ENCODE data around the gene HNRNPA3. TPM values are rescaled to one million over a fixed set of nuclear protein-coding genes. Genes with fewer than 3 reads are reported as not detected.
"Not testable (repeated sequence)": the region's sequence is repeated elsewhere in the genome, so short reads cannot be mapped to it uniquely, and the experiment has no call there.

HNRNPA3 gene
- total RNA-seq, 1 donor from 2014 or later = 136 TPM

DNA sequence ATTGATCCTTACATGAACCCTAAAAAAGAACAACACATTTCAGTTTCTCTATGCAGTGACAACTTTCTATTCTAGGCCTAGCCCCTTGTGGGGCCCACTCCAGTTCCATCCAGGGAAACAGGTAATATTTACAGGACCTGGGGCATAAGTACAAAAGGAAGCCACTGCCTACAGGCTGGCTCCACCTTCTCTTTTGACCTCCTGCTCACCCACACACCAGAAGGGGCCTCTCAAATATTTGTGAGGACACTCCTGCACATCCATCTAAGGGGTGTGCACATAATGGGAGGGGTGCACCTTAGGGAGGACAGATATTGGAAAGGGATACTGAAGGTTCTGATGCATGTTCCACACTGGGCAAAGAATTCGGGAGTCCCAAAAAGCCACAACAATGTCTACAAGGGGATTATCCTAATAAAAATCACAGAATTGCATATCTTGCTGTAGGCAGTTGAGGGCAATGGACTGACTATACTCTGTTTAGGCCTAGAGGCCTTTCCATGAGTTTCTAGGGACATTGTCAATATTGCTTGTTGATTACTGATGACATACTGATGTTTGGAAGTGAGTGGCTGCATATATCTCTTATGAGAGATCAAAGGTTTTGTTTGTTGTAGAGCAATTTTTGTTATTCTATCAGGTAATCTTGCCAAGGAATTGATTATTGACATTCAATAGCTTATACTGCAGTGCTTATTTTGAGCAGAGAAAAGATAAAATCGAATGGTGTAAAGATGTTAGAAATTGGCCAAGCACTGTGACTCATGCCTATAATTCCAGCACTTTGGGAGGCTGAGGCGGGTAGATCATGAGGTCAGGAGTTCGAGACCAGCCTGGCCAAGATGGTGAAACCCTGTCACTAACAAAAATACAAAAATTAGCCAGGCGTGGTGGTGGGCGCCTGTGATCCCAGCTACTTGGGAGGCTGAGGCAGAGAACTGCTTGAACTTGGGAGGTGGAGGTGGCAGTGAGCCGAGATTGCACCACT is 23.8 kb upstream of the HNRNPA3 start:
- no peak overlapping the region for H3K27ac Mint-ChIP-seq (ENCODE audit: unreplicated experiment)
- peaks cover 9% of the 10 kb centered on the region for H3K4me1 Mint-ChIP-seq (ENCODE audit: unreplicated experiment)
- H3K9me3 Mint-ChIP-seq (ENCODE audit: unreplicated experiment) = no peaks in the 10 kb centered on the region
- no peaks in the 10 kb centered on the region for H3K27me3 Mint-ChIP-seq (ENCODE audit: unreplicated experiment)
- no peak overlapping the region for H3K4me3 Mint-ChIP-seq (ENCODE audit: unreplicated experiment)
- H3K36me3 Mint-ChIP-seq (ENCODE audit: unreplicated experiment) = no peaks in the 10 kb centered on the region
- DNase-seq (ENCODE audit: extremely low spot score, unreplicated experiment) = no peak
- TF ChIP-seq, protein P1, sequence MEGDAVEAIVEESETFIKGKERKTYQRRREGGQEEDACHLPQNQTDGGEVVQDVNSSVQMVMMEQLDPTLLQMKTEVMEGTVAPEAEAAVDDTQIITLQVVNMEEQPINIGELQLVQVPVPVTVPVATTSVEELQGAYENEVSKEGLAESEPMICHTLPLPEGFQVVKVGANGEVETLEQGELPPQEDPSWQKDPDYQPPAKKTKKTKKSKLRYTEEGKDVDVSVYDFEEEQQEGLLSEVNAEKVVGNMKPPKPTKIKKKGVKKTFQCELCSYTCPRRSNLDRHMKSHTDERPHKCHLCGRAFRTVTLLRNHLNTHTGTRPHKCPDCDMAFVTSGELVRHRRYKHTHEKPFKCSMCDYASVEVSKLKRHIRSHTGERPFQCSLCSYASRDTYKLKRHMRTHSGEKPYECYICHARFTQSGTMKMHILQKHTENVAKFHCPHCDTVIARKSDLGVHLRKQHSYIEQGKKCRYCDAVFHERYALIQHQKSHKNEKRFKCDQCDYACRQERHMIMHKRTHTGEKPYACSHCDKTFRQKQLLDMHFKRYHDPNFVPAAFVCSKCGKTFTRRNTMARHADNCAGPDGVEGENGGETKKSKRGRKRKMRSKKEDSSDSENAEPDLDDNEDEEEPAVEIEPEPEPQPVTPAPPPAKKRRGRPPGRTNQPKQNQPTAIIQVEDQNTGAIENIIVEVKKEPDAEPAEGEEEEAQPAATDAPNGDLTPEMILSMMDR (IDR thresholded peaks at IDR 0.05) = no peak

DNA sequence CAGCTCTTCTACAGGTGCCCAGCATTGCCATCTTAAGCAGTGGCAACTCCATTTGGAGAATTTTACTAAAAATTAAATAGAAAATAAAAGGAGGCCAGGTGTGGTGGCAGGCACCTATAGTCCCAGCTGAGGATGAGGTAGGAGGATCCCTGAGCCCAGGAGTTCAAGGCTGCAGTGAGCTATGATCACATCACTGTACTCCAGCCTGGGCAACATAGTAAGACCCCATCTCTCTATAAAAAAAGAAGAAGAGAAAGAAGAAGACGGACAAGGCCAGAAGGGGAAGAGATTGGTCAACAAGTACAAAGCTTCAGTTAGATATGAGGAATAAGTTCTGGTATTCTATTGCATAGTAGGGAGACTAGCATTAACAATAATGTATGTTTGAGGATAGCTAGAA is 21.7 kb upstream of the HNRNPA3 start:
- no peak overlapping the region for H3K27ac Mint-ChIP-seq (ENCODE audit: unreplicated experiment)
- TF ChIP-seq, protein P1 (IDR thresholded peaks at IDR 0.05) = no peak
- H3K36me3 Mint-ChIP-seq (ENCODE audit: unreplicated experiment) = no peaks in the 10 kb centered on the region
- no peaks in the 10 kb centered on the region for H3K9me3 Mint-ChIP-seq (ENCODE audit: unreplicated experiment)
- no peak for DNase-seq (ENCODE audit: extremely low spot score, unreplicated experiment)
- peaks cover 9% of the 10 kb centered on the region for H3K4me1 Mint-ChIP-seq (ENCODE audit: unreplicated experiment)
- H3K27me3 Mint-ChIP-seq (ENCODE audit: unreplicated experiment) = no peaks in the 10 kb centered on the region
- H3K4me3 Mint-ChIP-seq (ENCODE audit: unreplicated experiment) = no peak overlapping the region

DNA sequence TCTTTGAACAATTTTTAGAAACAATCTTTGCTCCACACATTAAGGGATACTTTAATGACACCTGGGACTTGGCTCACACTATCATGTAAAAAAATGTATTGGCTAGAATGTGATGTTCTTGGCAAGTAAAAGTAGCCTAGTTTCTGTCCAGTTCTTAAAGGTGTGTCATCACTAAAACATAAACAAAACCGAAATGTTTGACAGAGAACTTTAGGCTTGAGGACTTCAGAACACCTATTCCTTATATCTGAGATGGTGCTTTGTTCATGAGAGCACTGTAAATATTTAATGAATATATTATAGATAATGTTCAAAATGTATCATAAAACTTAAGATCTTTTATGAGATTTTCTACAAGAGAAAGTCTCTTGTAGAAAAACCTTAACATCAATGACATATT is 19.8 kb upstream of the HNRNPA3 start:
- Mint-ChIP-seq H3K27ac (ENCODE audit: unreplicated experiment) (no peak overlapping the region), H3K4me3 (ENCODE audit: unreplicated experiment) (no peak overlapping the region), H3K27me3 (ENCODE audit: unreplicated experiment) (no peaks in the 10 kb centered on the region), H3K36me3 (ENCODE audit: unreplicated experiment) (no peaks in the 10 kb centered on the region), H3K9me3 (ENCODE audit: unreplicated experiment) (no peaks in the 10 kb centered on the region), H3K4me1 (ENCODE audit: unreplicated experiment) (peaks cover 3% of the 10 kb centered on the region)
- DNase-seq (ENCODE audit: extremely low spot score, unreplicated experiment) = no peak
- TF ChIP-seq, protein P1 (IDR thresholded peaks at IDR 0.05) = no peak

DNA sequence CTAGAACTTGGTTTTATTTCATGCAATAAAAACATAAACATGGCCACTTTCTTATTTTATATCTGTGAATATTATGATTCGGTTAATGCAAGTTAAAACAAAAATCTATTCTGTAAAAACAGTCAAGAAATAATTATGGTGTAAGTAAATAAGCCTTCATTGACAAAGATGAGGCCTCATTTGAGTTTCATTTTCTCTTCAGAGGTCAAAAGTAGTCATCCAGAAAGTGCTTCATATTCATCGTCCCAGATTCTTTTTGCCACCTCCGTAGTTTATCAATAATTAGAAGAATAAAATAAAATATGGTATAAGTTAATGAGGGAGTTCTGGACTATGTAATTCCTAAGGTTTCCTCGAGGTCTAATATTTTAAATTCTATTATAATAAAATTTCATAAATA is 19.4 kb upstream of the HNRNPA3 start:
- H3K4me3 Mint-ChIP-seq (ENCODE audit: unreplicated experiment) = no peak overlapping the region
- TF ChIP-seq, protein P1 (IDR thresholded peaks at IDR 0.05) = no peak
- no peaks in the 10 kb centered on the region for H3K9me3 Mint-ChIP-seq (ENCODE audit: unreplicated experiment)
- no peaks in the 10 kb centered on the region for H3K27me3 Mint-ChIP-seq (ENCODE audit: unreplicated experiment)
- DNase-seq (ENCODE audit: extremely low spot score, unreplicated experiment) = no peak
- H3K4me1 Mint-ChIP-seq (ENCODE audit: unreplicated experiment) = no peaks in the 10 kb centered on the region
- H3K36me3 Mint-ChIP-seq (ENCODE audit: unreplicated experiment) = no peaks in the 10 kb centered on the region
- no peak overlapping the region for H3K27ac Mint-ChIP-seq (ENCODE audit: unreplicated experiment)

DNA sequence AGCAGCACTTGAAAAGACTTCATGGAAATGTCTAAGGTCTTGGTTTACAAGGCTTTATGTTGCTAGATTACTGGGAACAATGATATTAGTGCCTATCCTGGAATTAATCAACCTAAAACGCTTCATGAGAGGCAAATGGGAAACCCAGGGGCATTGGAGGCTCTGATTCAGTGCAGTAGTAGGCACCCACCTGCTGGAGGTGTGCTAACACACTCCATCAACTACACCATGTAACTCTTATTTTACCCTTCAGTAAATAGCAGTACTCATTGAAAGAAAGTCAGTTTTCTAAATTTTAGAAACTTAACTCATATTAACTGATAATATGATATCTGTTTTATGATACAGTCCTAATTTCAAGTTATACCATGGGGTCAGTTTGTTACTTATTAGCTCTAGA is 17.4 kb upstream of the HNRNPA3 start:
- DNase-seq (ENCODE audit: extremely low spot score, unreplicated experiment) = no peak
- Mint-ChIP-seq H3K36me3 (ENCODE audit: unreplicated experiment) (no peaks in the 10 kb centered on the region), H3K27ac (ENCODE audit: unreplicated experiment) (no peak overlapping the region), H3K4me3 (ENCODE audit: unreplicated experiment) (no peak overlapping the region), H3K27me3 (ENCODE audit: unreplicated experiment) (no peaks in the 10 kb centered on the region), H3K9me3 (ENCODE audit: unreplicated experiment) (no peaks in the 10 kb centered on the region), H3K4me1 (ENCODE audit: unreplicated experiment) (no peaks in the 10 kb centered on the region)
- TF ChIP-seq, protein P1 (IDR thresholded peaks at IDR 0.05) = no peak

DNA sequence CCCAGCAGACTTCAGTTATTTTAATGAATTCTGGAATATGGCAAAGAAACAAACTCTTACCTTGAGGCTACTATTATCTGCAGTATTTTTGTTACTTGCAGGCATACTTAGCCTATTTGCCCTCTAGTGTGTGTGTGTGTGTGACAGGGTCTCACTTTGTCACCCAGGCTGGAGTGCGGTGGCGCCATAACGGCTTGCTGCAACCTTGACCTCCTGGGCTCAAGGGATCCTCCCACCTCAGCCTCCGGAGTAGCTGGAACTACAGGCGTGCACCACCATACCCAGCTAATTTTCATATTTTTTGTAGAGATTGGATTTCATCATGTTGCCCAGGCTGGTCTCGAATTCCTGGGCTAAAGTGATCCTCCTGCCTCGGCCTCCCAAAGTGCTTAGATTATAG is 12.2 kb upstream of the HNRNPA3 start:
- H3K36me3 Mint-ChIP-seq (ENCODE audit: unreplicated experiment); H3K27ac Mint-ChIP-seq (ENCODE audit: unreplicated experiment); DNase-seq (ENCODE audit: extremely low spot score, unreplicated experiment); H3K4me1 Mint-ChIP-seq (ENCODE audit: unreplicated experiment); H3K27me3 Mint-ChIP-seq (ENCODE audit: unreplicated experiment); H3K9me3 Mint-ChIP-seq (ENCODE audit: unreplicated experiment); H3K4me3 Mint-ChIP-seq (ENCODE audit: unreplicated experiment): not testable (repeated sequence)
